ENCODE measurements around the gene CDC42SE1.

- no peak for TF ChIP-seq CTCF (conservative IDR thresholded peaks at IDR 0.05)
- no peak for TF ChIP-seq EZH2 (IDR thresholded peaks at IDR 0.05; ENCODE audit: low read depth)
These were observed 56.8 kb downstream of the CDC42SE1 start for GRCh38 chr1:151002611-151003010.

Data from PC-9 (cell line).